OCI-LY7 (cell line): ENCODE measurements around the gene APCDD1. TPM values are rescaled to one million over a fixed set of nuclear protein-coding genes. Genes with fewer than 3 reads are reported as not detected.

Experiments
- BruUV-seq: library from RNA; stranded (reverse); fragments of 400-500 nt; replicated peaks from 2 replicates; lab custom pipeline; 2021; lab: Mats Ljungman, UMichigan
- CTCF ChIA-PET: fragments of 300-600 bp; sonication (Branson Sonifier 250); formaldehyde crosslinking; loops from one replicate; lab custom pipeline; 2022; ENCODE audit warnings: antibody characterized with exemption; ENCODE audit not compliant: unreplicated experiment; lab: Charles Lee
- POLR2A ChIA-PET: fragments of 300-600 bp; sonication (Branson Sonifier 250); formaldehyde crosslinking; loops from one replicate; lab custom pipeline; 2022; ENCODE audit warnings: antibody characterized with exemption; lab: Charles Lee
- DNase-seq: peaks from one replicate; pipeline ENCODE4 v3.0.0-alpha.2; 2015; ENCODE audit warnings: low spot score
- H2AFZ ChIP-seq: fragments of 200-600 bp; sonication (generic), shearing (Covaris generic); 2 replicates; pipeline ENCODE4 v1.6.1; 2014; ENCODE audit warnings: mild to moderate bottlenecking, antibody characterized with exemption, low read length, moderate library complexity
- H3K27ac ChIP-seq: fragments of 200-600 bp; sonication (generic); 2 replicates; pipeline ENCODE4 v1.5.1; 2014; ENCODE audit warnings: mixed run types, low read depth, mild to moderate bottlenecking, moderate library complexity, low read length, inconsistent platforms; ENCODE audit not compliant: poor library complexity, severe bottlenecking
- H3K36me3 ChIP-seq: fragments of 200-600 bp; sonication (generic); 2 replicates; pipeline ENCODE4 v1.6.1; 2014; ENCODE audit warnings: mild to moderate bottlenecking, antibody characterized with exemption, low read length, moderate library complexity, mixed read lengths; ENCODE audit not compliant: insufficient read depth
- H3K4me1 ChIP-seq: fragments of 200-600 bp; sonication (generic); 2 replicates; pipeline ENCODE4 v1.5.1; 2014; ENCODE audit warnings: mild to moderate bottlenecking, low read length; ENCODE audit not compliant: insufficient read depth, poor library complexity, severe bottlenecking
- H3K4me2 ChIP-seq: fragments of 200-600 bp; sonication (generic); 2 replicates; pipeline ENCODE4 v1.6.1; 2014; ENCODE audit warnings: mild to moderate bottlenecking, low read length
- H3K4me3 ChIP-seq: fragments of 200-600 bp; sonication (generic); 2 replicates; pipeline ENCODE4 v1.5.1; 2014; ENCODE audit warnings: mild to moderate bottlenecking, low read depth, low read length; ENCODE audit not compliant: poor library complexity, severe bottlenecking
- H3K79me2 ChIP-seq: fragments of 200-600 bp; sonication (generic); 2 replicates; pipeline ENCODE4 v1.6.1; 2016; ENCODE audit warnings: low read depth, mild to moderate bottlenecking, low read length, moderate library complexity, mixed read lengths; ENCODE audit not compliant: insufficient read depth
- H3K9me2 ChIP-seq: fragments of 200-600 bp; sonication (generic); 2 replicates; pipeline ENCODE4 v1.6.1; 2016; ENCODE audit warnings: mild to moderate bottlenecking, low read length, mixed read lengths; ENCODE audit not compliant: insufficient read depth
- H3K9me3 ChIP-seq: fragments of 200-600 bp; sonication (generic); 2 replicates; pipeline ENCODE4 v1.6.1; 2014; ENCODE audit warnings: mild to moderate bottlenecking, mixed run types, low read length, mixed read lengths
- H4K20me1 ChIP-seq: fragments of 200-600 bp; sonication (generic); 2 replicates; pipeline ENCODE4 v1.6.1; 2014; ENCODE audit warnings: mild to moderate bottlenecking, antibody characterized with exemption, low read length, moderate library complexity, mixed read lengths; ENCODE audit not compliant: insufficient read depth
- CTCF ChIP-seq: fragments of 200-600 bp; sonication (generic); conservative IDR thresholded peaks from 2 replicates; pipeline ENCODE4 v1.5.1; 2014; ENCODE audit warnings: mild to moderate bottlenecking, antibody characterized with exemption, low read length, moderate library complexity, mixed read lengths
- EZH2phosphoT487 ChIP-seq: fragments of 200-600 bp; sonication (generic); IDR thresholded peaks from 2 replicates; pipeline ENCODE4 v1.6.1; 2018; ENCODE audit warnings: low read depth, borderline replicate concordance, mild to moderate bottlenecking, mixed run types, antibody characterized with exemption, low read length, moderate library complexity, mixed read lengths
- intact Hi-C: fragments of 100-400 bp; cut with micrococcal nuclease; formaldehyde crosslinking; loops from one replicate; pipeline ENCODE4 v1.10.0; 2022; ENCODE audit not compliant: unreplicated experiment
- total RNA-seq, 2 experiments: library from RNA; depleted of rRNA in 1 of 2; stranded (reverse); fragments of >200 nt in 1 of 2; shearing (Covaris generic) in 1 of 2; gene quantifications; 2 replicates each; pipeline ENCODE4 v1.2.3, GENCODE V29; 2014 to 2022

Gene APCDD1
- total RNA-seq, 2 experiments from 2014 or later = not detected

- TF ChIP-seq CTCF (no peak), EZH2phosphoT487 (no peak)
- POLR2A ChIA-PET = no interaction called here
- CTCF ChIA-PET = no interaction called here
- no peaks in the 10 kb centered on the region for H4K20me1 ChIP-seq
- H3K79me2 ChIP-seq = no peaks in the 10 kb centered on the region
- no peaks in the 10 kb centered on the region for H3K9me3 ChIP-seq
- intact Hi-C loops = no loop called here
- no peak overlapping the region for H2AFZ ChIP-seq
- no peaks in the 10 kb centered on the region for H3K9me2 ChIP-seq
- DNase-seq = no peak
- no peak overlapping the region for H3K4me3 ChIP-seq
- H3K4me1 ChIP-seq = no peaks in the 10 kb centered on the region
- no peak overlapping the region for H3K4me2 ChIP-seq
- H3K27ac ChIP-seq = no peak overlapping the region
- H3K36me3 ChIP-seq = no peaks in the 10 kb centered on the region
- no TSS peak for BruUV-seq
Observed at GRCh38 chr18:10417664-10418063, 36.8 kb upstream of the APCDD1 start.

GRCh38 chr18:10418836-10419235, 35.6 kb upstream of the APCDD1 start:
- Histone ChIP-seq H3K36me3 (no peaks in the 10 kb centered on the region), H3K4me2 (no peak overlapping the region), H3K27ac (no peak overlapping the region), H3K4me3 (no peak overlapping the region), H4K20me1 (no peaks in the 10 kb centered on the region), H3K4me1 (no peaks in the 10 kb centered on the region), H2AFZ (no peak overlapping the region), H3K9me2 (no peaks in the 10 kb centered on the region), H3K79me2 (no peaks in the 10 kb centered on the region), H3K9me3 (no peaks in the 10 kb centered on the region)
- ChIA-PET POLR2A (no interaction called here), CTCF (no interaction called here)
- no peak for DNase-seq
- intact Hi-C loops = no loop called here
- TF ChIP-seq CTCF (no peak), EZH2phosphoT487 (no peak)
- no TSS peak for BruUV-seq

- Histone ChIP-seq H3K79me2 (no peaks in the 10 kb centered on the region), H3K4me2 (no peak overlapping the region), H3K9me2 (no peaks in the 10 kb centered on the region), H3K4me3 (no peak overlapping the region), H2AFZ (no peak overlapping the region), H3K36me3 (no peaks in the 10 kb centered on the region), H3K9me3 (no peaks in the 10 kb centered on the region), H3K27ac (no peak overlapping the region), H4K20me1 (no peaks in the 10 kb centered on the region), H3K4me1 (no peaks in the 10 kb centered on the region)
- intact Hi-C loops = no loop called here
- BruUV-seq = no TSS peak
- DNase-seq = no peak
- POLR2A ChIA-PET = interaction anchor here (0.6 kb wide), 1 partner anchor 96 kb away, joined by 3 read pairs; no protein-coding TSS in a partner anchor
- no peak for TF ChIP-seq EZH2phosphoT487
- TF ChIP-seq CTCF = no peak
- CTCF ChIA-PET = no interaction called here
Observed at GRCh38 chr18:10419420-10420103, 34.9 kb upstream of the APCDD1 start.
